PC-9 (cell line): ENCODE measurements around the gene PERCC1. TPM values are rescaled to one million over a fixed set of nuclear protein-coding genes. Genes with fewer than 3 reads are reported as not detected.

Experiments
- BruUV-seq: library from RNA; stranded (reverse); fragments of 400-500 nt; replicated peaks from 2 replicates; lab custom pipeline; 2021; lab: Mats Ljungman, UMichigan
- CTCF ChIA-PET: fragments of 300-600 bp; sonication (Branson Sonifier 250); formaldehyde crosslinking; loops from one replicate; lab custom pipeline; 2022; ENCODE audit warnings: antibody characterized with exemption; lab: Charles Lee
- POLR2A ChIA-PET: fragments of 300-600 bp; sonication (Branson Sonifier 250); formaldehyde crosslinking; loops from one replicate; lab custom pipeline; 2022; ENCODE audit warnings: antibody characterized with exemption; ENCODE audit not compliant: unreplicated experiment; lab: Charles Lee
- DNase-seq, 2 experiments: peaks; one replicate each; pipeline versions ENCODE4 v3.0.0 to v3.0.0-alpha.2; 2015 to 2022; ENCODE audit warnings: mixed read lengths in 1 of 2
- H2AFZ ChIP-seq: fragments of 200-600 bp; sonication (generic); 2 replicates; pipeline ENCODE4 v1.8.1; 2017; ENCODE audit warnings: antibody characterized with exemption
- H3F3A ChIP-seq: fragments of 200-600 bp; sonication (generic); 2 replicates; pipeline ENCODE4 v1.8.1; 2017; ENCODE audit warnings: antibody characterized with exemption, mild to moderate bottlenecking, low read depth; ENCODE audit not compliant: insufficient read depth
- H3K27ac ChIP-seq: fragments of 200-600 bp; sonication (generic); 2 replicates; pipeline ENCODE4 v1.6.1; 2016; ENCODE audit warnings: mixed run types
- H3K27me3 ChIP-seq: fragments of 200-600 bp; sonication (generic); 2 replicates; pipeline ENCODE4 v1.6.1; 2016; ENCODE audit warnings: low read depth, mixed run types; ENCODE audit not compliant: insufficient read depth
- H3K36me3 ChIP-seq: fragments of 200-600 bp; sonication (generic); 2 replicates; pipeline ENCODE4 v1.6.1; 2016; ENCODE audit warnings: low read depth, mixed run types
- H3K4me1 ChIP-seq: fragments of 200-600 bp; sonication (generic); replicated peaks from 2 replicates; pipeline ENCODE4 v1.6.1; 2016; ENCODE audit warnings: mixed run types; ENCODE audit not compliant: insufficient read depth
- H3K4me2 ChIP-seq: fragments of 200-600 bp; sonication (generic); 2 replicates; pipeline ENCODE4 v1.6.1; 2017; ENCODE audit warnings: mixed run types
- H3K4me3 ChIP-seq: fragments of 200-600 bp; sonication (generic); 2 replicates; pipeline ENCODE4 v1.6.1; 2016; ENCODE audit warnings: mixed run types
- H3K79me2 ChIP-seq: fragments of 200-600 bp; sonication (generic); 2 replicates; pipeline ENCODE4 v1.6.1; 2017; ENCODE audit warnings: low read depth, mixed run types
- H3K9me2 ChIP-seq: fragments of 200-600 bp; sonication (generic); 2 replicates; pipeline ENCODE4 v1.8.1; 2017; ENCODE audit warnings: mild to moderate bottlenecking; ENCODE audit not compliant: insufficient read depth
- H3K9me3 ChIP-seq: fragments of 200-600 bp; sonication (generic); 2 replicates; pipeline ENCODE4 v1.8.1; 2016; ENCODE audit warnings: low read depth; ENCODE audit not compliant: insufficient read depth
- H4K20me1 ChIP-seq: fragments of 200-600 bp; sonication (generic); 2 replicates; pipeline ENCODE4 v1.8.1; 2017; ENCODE audit not compliant: insufficient read depth
- EZH2 ChIP-seq: fragments of 200-600 bp; sonication (generic); IDR thresholded peaks from 2 replicates; pipeline ENCODE4 v1.8.0; 2017; ENCODE audit warnings: antibody characterized with exemption, low read depth
- intact Hi-C: fragments of 100-400 bp; cut with micrococcal nuclease; formaldehyde crosslinking; loops from one replicate; pipeline ENCODE4 v1.10.0; 2022; ENCODE audit not compliant: unreplicated experiment
- total RNA-seq: library from RNA; stranded (reverse); gene quantifications from 2 replicates; pipeline ENCODE4 v1.2.3, GENCODE V29; 2021
- TF ChIP-seq, protein P1 (sequence below): fragments of 200-600 bp; sonication (generic); conservative IDR thresholded peaks from 2 replicates; pipeline ENCODE4 v1.6.1; 2017; ENCODE audit warnings: mixed run types, antibody characterized with exemption, mild to moderate bottlenecking, moderate library complexity

The PERCC1 gene
- total RNA-seq, 1 experiment from 2014 or later: not detected

DNA sequence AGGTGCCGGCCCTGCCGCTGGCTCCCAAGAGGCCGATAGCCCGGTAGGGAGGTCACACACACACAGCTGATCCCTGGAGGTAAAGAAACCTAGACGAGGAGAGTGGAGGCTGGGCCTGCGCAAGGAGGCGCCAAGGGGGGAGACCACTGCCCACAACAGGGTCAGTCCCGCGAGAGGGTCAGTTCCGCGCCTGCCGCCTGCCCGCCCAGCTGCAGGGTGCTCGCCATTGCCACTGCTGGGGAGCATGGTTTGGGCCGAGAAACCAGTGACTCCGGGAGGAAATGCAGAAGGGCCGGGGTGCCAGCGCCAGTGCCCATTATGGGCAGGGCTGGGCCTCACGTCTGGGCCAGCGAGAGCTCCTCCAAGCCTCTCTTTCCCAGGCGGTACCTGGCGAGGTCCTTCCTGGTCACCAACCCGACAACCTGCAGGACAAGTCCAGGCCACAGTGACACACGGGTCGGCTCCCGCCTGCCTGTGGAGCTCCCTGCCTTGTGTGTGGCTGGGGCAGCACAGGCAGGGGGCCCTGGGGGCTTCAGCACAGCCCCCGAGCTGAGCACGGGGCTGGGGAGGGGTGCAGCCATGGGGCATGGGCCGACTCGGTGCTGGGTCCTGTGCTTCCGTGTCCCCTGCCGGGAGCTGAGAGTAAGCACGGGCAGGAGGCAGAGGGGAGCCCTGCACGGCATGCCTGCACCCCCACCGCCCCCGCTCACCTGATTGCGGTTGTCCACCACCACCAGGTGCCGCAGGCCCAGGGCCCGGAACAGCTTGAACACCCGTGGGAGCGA, 15.6 kb downstream of the PERCC1 start:
- no peak for TF ChIP-seq EZH2
- TF ChIP-seq, protein P1, sequence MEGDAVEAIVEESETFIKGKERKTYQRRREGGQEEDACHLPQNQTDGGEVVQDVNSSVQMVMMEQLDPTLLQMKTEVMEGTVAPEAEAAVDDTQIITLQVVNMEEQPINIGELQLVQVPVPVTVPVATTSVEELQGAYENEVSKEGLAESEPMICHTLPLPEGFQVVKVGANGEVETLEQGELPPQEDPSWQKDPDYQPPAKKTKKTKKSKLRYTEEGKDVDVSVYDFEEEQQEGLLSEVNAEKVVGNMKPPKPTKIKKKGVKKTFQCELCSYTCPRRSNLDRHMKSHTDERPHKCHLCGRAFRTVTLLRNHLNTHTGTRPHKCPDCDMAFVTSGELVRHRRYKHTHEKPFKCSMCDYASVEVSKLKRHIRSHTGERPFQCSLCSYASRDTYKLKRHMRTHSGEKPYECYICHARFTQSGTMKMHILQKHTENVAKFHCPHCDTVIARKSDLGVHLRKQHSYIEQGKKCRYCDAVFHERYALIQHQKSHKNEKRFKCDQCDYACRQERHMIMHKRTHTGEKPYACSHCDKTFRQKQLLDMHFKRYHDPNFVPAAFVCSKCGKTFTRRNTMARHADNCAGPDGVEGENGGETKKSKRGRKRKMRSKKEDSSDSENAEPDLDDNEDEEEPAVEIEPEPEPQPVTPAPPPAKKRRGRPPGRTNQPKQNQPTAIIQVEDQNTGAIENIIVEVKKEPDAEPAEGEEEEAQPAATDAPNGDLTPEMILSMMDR: no peak
- Histone ChIP-seq H3K9me2 (no peaks in the 10 kb centered on the region), H3K36me3 (no peaks in the 10 kb centered on the region), H3K27ac (no peak overlapping the region), H3K27me3 (no peaks in the 10 kb centered on the region), H4K20me1 (no peaks in the 10 kb centered on the region), H3K4me1 (no peaks in the 10 kb centered on the region), H3K4me2 (no peak overlapping the region), H3K9me3 (no peaks in the 10 kb centered on the region), H2AFZ (no peak overlapping the region), H3K4me3 (no peak overlapping the region), H3F3A (no peaks in the 10 kb centered on the region), H3K79me2 (no peaks in the 10 kb centered on the region)
- POLR2A ChIA-PET: no interaction called here
- DNase-seq: no peak
- CTCF ChIA-PET: interaction anchor here (0.6 kb wide), 1 partner anchor 16 kb away, joined by 3 read pairs; no protein-coding TSS in a partner anchor
- BruUV-seq: TSS peak; percentile 25
- intact Hi-C loops: no loop called here

DNA sequence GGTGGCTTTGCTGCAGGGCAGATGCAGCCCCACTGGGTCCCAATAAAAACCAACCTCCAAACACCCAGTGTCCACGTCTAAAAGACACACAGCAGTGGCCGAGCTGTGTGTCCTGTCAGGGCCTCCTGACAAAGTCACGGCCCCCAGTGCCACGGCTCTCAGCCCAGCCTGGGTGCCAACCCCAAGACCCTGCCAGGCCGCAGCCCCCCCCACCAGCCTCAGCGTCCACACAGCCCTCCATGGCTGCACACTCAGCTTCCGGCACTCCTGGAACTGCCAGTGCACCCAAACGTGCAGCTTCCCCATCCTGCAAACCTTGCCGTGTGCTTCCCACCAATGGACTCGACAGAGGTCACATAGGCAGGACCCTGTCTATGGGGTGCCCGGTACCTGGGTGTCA, 17.1 kb downstream of the PERCC1 start:
- no peak overlapping the region for H2AFZ ChIP-seq
- BruUV-seq: no TSS peak
- TF ChIP-seq, protein P1: no peak
- no peak for TF ChIP-seq EZH2
- H3K4me1 ChIP-seq: no peaks in the 10 kb centered on the region
- H3K27ac ChIP-seq: no peak overlapping the region
- intact Hi-C loops: no loop called here
- DNase-seq: no peak
- ChIA-PET CTCF (no interaction called here), POLR2A (no interaction called here)
- H4K20me1 ChIP-seq: no peaks in the 10 kb centered on the region
- no peaks in the 10 kb centered on the region for H3F3A ChIP-seq
- no peak overlapping the region for H3K4me2 ChIP-seq
- no peaks in the 10 kb centered on the region for H3K27me3 ChIP-seq
- H3K9me2 ChIP-seq: no peaks in the 10 kb centered on the region
- no peaks in the 10 kb centered on the region for H3K79me2 ChIP-seq
- H3K9me3 ChIP-seq: no peaks in the 10 kb centered on the region
- no peak overlapping the region for H3K4me3 ChIP-seq
- H3K36me3 ChIP-seq: no peaks in the 10 kb centered on the region

DNA sequence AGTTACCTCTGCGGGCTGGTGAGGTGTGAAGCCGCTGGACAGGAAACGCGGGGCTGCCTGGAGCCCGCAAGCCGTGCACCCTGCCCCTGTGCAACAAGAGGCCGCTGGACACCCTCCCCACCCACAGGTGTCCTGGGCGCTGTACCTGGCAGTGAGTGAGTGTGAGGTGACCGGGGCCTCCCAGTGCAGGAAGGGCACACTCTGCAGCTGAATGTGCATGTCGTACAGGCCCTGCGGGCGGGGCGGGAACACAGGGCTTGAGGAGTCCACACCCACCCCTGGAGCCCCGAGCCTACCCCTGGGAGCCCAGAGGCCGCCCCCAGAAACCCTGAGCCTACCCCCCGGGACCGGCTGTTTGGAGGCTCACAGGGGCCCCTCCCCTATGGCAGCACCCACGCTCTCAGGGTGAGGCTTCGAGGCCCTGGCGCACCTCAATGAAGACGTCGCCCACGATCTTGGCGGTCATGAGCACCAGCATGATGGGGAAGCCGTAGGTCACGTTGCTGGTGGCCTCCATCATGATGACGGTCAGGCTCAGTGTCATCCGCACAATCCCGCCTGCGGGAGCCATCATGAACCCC, 17.7 kb downstream of the PERCC1 start:
- Histone ChIP-seq H3F3A (no peaks in the 10 kb centered on the region), H3K4me2 (no peak overlapping the region), H3K36me3 (no peaks in the 10 kb centered on the region), H3K27ac (no peak overlapping the region), H3K9me2 (no peaks in the 10 kb centered on the region), H3K4me1 (no peaks in the 10 kb centered on the region), H4K20me1 (no peaks in the 10 kb centered on the region), H3K79me2 (no peaks in the 10 kb centered on the region), H3K4me3 (no peak overlapping the region), H3K9me3 (no peaks in the 10 kb centered on the region), H2AFZ (no peak overlapping the region), H3K27me3 (no peaks in the 10 kb centered on the region)
- intact Hi-C loops: no loop called here
- ChIA-PET POLR2A (no interaction called here), CTCF (no interaction called here)
- no peak for TF ChIP-seq EZH2
- TF ChIP-seq, protein P1: no peak
- BruUV-seq: no TSS peak
- no peak for DNase-seq
